GM18502 (cell line): ENCODE results near the gene TLR10.
"Not testable (repeated sequence)": the region's sequence is repeated elsewhere in the genome, so short reads cannot be mapped to it uniquely, and the experiment has no call there.

ENCODE experiments used
- ATAC-seq: cut with Tn5 transposase; IDR thresholded peaks from one replicate; pipeline ENCODE4 v1.9.1; 2021; ENCODE audit warnings: mild to moderate bottlenecking; ENCODE audit not compliant: unreplicated experiment, poor library complexity

The TLR10 gene

GRCh38 chr4:38782452-38783108 is at the start of gene TLR10:
Gene TLR10, minus strand, starts transcription at chr4:38782990. Its CDS starts 7,400 bp downstream, at chr4:38775590.
- peak; percentile 53 for ATAC-seq

GRCh38 chr4:38832206-38832605 is 49.4 kb upstream of the TLR10 start:
- no peak for ATAC-seq

GRCh38 chr4:38831653-38832052 is 48.9 kb upstream of the TLR10 start:
- no peak for ATAC-seq

- ATAC-seq = no peak
Measured at GRCh38 chr4:38829237-38829636, 46.4 kb upstream of the TLR10 start.

- ATAC-seq = no peak
Measured at GRCh38 chr4:38823766-38824165, 41.0 kb upstream of the TLR10 start.

- no peak for ATAC-seq
Measured at GRCh38 chr4:38822748-38823303, 40.0 kb upstream of the TLR10 start.

- ATAC-seq = no peak
Measured at GRCh38 chr4:38821739-38822138, 38.9 kb upstream of the TLR10 start.

- peak; percentile 62 for ATAC-seq
Measured at GRCh38 chr4:38820329-38821061, 37.7 kb upstream of the TLR10 start.

- ATAC-seq = peak; percentile 32
Measured at GRCh38 chr4:38819569-38819968, 36.8 kb upstream of the TLR10 start.

- ATAC-seq = no peak
Measured at GRCh38 chr4:38818441-38818976, 35.7 kb upstream of the TLR10 start.

- no peak for ATAC-seq
Measured at GRCh38 chr4:38815885-38816782, 33.3 kb upstream of the TLR10 start.

- ATAC-seq = no peak
Measured at GRCh38 chr4:38814386-38814785, 31.6 kb upstream of the TLR10 start.

GRCh38 chr4:38811297-38811696 is 28.5 kb upstream of the TLR10 start:
- ATAC-seq = no peak

GRCh38 chr4:38807462-38807861 is 24.7 kb upstream of the TLR10 start:
- not testable (repeated sequence) for ATAC-seq

- not testable (repeated sequence) for ATAC-seq
Measured at GRCh38 chr4:38806251-38806650, 23.5 kb upstream of the TLR10 start.

- ATAC-seq = peak; percentile 86
Measured at GRCh38 chr4:38805530-38806145, 22.8 kb upstream of the TLR10 start.

- peak; percentile 25 for ATAC-seq
Measured at GRCh38 chr4:38804654-38805295, 22.0 kb upstream of the TLR10 start, which contains the start of gene TLR1. Gene TLR1, minus strand, starts transcription at chr4:38804791. Its CDS starts 5,960 bp downstream, at chr4:38798831.

- ATAC-seq = peak; percentile 66
Measured at GRCh38 chr4:38803833-38804653, 21.3 kb upstream of the TLR10 start.
